G401 (cell line): ENCODE measurements around the gene COP1. TPM values are rescaled to one million over a fixed set of nuclear protein-coding genes. Genes with fewer than 3 reads are reported as not detected.
"Not testable (repeated sequence)": the region's sequence is repeated elsewhere in the genome, so short reads cannot be mapped to it uniquely, and the experiment has no call there.

ENCODE experiments used
- DNase-seq: peaks from one replicate; pipeline ENCODE4 v3.0.0-alpha.2; 2015; ENCODE audit warnings: low spot score
- in situ Hi-C: cut with HindIII; loops from 2 replicates; pipeline ENCODE4 v1.10.0; 2016; ENCODE audit warnings: low sequenced_read_pairs, mixed read lengths
- total RNA-seq: library from RNA; depleted of rRNA; stranded (reverse); fragments of >200 nt; shearing (Covaris generic); gene quantifications from 2 replicates; pipeline ENCODE4 v1.2.3, GENCODE V29; 2014

The COP1 gene
- total RNA-seq, 1 experiment from 2014 or later, result 70.4 TPM

DNA sequence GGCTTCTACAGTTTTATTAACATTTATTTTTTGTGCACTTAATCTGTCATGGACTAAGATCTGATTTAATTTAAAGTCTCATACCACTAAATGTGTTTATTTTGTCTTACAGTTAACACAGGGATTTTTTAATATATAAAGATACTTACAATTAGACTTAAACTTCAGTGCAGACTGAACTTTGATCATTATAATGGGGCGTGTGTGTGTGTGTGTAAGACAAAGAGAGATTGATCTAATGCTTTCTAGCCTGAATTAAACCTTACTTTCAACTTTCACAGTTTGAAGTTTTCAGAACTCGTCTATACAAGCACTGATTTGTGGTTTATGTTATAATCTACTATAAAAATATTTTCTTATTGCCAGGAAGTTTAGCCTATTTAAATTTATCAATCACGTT, 150.8 kb downstream of the COP1 start:
- no peak for DNase-seq
- in situ Hi-C loops, result no loop called here

DNA sequence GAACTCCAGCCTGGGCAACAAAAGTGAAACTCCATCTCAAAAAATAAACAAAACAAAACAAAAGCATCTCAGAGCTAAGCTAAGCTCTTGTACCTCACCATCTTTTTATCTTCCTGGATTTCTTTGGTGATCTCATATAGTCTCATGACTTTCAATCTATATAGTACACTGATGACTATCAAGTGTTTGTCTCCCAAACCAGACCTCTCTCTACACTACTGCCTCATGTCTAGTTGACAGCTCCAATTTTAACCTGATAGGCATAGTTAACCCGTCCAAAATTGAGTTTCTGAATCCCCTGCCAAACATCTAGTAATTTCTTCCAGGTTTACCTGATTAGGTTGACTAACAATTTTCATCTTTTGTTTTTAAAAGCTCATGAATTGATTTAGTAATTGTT, 151.7 kb downstream of the COP1 start:
- no peak for DNase-seq
- in situ Hi-C loops, result no loop called here

GRCh38 chr1:176051902-176052518, 155.1 kb downstream of the COP1 start:
- no peak for DNase-seq
- in situ Hi-C loops, result no loop called here

GRCh38 chr1:176051402-176051801, 155.7 kb downstream of the COP1 start:
- no peak for DNase-seq
- in situ Hi-C loops, result no loop called here

DNA sequence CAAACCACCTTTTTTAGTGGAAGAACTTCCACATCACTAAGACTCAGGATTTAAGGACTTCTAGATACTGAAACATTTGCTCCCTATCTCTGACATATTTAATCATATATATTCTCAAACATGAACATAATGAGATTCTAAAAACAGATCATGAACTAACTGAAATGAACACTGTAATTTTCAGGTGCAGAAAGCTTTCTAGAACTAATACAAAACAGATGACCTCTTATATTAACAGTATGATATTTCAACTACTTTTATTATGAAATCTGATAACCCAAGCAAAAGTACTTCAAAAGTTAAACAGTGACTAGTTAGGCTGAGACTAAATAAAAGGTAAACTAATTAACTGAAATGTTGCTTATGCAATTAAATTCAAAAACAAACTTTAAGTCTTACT, 157.5 kb downstream of the COP1 start:
- in situ Hi-C loops, result no loop called here
- no peak for DNase-seq

DNA sequence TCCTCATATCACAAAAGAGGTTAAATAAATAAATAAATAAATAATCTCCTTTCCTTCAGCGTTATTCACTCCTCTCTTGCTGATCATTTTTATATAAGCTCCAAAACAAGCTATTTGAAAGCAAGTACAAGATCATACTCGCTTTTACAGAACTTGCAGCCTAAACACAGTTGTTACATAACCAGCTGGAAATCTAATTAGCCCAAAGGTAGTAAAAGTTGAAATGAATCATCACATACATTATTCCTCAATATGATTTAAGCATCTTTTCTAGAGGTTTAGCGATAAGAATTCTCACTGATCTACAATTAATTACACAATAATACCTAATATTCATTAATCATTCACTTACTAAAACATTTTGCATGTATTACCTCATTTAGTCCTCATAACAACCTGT, 160.2 kb downstream of the COP1 start:
- in situ Hi-C loops, result no loop called here

GRCh38 chr1:176043537-176043936, 163.5 kb downstream of the COP1 start:
- DNase-seq, result no peak
- in situ Hi-C loops, result no loop called here

More for the DNA sequence above, 160.2 kb downstream of the COP1 start:
- DNase-seq, result no peak

GRCh38 chr1:176033881-176034280, 173.2 kb downstream of the COP1 start:
- DNase-seq, result no peak
- in situ Hi-C loops, result no loop called here

GRCh38 chr1:176033474-176033873, 173.6 kb downstream of the COP1 start:
- in situ Hi-C loops, result no loop called here
- DNase-seq, result no peak

DNA sequence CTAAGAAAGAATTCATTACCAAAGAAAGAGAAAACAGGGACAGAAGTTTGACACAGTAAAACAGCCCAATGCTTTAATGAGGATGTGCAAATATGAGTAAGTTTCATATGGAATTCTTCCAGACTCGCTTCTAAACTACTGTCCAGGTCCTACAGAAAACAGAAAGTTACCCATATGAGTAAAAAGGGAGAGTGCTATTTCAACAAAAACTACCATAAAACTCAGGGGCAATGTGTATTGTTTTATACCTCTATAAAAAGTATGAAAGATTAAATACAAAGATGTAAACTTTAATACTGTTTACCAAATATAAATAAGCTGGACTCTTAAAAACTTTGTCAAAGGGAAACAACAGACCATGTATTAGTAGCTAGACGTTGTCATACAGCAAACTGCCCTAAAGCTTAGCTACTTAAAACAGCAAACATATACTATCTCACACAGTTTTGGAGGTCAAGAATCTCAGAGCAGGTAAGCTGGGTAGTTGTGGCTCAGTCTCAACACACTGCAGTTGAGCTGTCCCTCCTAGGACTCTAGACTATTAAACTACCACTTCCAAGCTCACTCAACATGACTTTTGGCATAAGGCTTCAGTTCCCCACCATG, 174.9 kb downstream of the COP1 start:
- DNase-seq, result no peak
- in situ Hi-C loops, result no loop called here

DNA sequence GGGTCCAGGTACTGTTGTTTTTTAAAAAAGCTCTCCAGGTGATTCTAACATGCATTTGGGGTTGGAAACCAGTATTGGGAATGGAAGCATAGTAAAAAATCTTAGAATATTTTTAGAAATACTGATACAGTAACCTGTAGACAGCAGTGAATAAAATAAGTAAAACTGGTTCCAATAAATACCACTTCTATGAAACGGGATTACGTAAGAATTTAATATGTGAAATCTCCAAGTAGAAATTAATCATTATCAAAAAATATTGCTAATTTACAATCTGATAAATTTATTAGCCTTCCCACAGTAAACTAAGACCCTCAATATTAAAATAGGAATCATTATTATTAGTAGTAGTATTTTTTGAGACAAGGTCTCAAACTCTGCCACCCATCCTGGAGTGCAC, 177.5 kb downstream of the COP1 start:
- DNase-seq, result no peak
- in situ Hi-C loops, result no loop called here

GRCh38 chr1:176029155-176029554, 177.9 kb downstream of the COP1 start:
- no peak for DNase-seq
- in situ Hi-C loops, result no loop called here

GRCh38 chr1:176027934-176028333, 179.2 kb downstream of the COP1 start:
- in situ Hi-C loops, DNase-seq: not testable (repeated sequence)

DNA sequence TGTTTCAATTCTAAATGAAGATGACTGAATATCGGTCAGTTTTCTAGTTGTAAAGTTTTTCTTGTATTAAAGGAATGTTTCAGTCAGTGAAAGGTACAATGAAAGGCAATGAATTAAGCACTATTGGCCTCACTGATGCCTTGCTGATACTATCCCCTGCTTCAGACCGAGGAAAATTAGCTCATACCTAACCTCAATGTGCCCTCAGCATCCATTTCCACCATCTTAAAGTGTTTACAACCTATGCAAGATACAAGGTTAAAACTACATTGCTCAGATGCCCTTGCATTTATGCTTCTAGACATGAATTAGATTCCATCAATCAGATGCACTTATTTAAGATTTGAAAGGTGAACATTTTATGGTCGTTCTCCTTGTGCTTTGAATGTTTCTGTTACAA, 184.5 kb downstream of the COP1 start:
- in situ Hi-C loops, result no loop called here
- DNase-seq, result no peak

GRCh38 chr1:176017722-176018121, 189.4 kb downstream of the COP1 start:
- in situ Hi-C loops, result no loop called here
- DNase-seq, result no peak

DNA sequence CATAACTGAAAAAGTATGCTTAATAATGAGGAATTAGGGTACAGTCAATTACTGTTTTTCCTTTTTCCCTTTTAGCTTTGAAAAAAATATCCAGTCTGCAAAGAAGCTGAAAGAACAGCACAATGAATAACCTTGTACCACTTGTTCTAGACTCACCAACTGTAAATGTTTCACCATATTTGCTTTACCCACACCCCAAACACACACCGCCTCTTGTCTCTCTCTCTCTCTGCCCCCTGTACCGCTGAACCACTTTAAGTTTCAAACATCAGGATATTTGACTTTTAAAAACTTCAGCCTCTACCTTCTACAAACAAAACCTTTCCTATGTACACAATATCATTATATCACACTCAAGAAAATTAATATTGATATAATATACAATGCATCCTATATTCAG, 197.1 kb downstream of the COP1 start:
- DNase-seq, result no peak
- in situ Hi-C loops, result no loop called here

DNA sequence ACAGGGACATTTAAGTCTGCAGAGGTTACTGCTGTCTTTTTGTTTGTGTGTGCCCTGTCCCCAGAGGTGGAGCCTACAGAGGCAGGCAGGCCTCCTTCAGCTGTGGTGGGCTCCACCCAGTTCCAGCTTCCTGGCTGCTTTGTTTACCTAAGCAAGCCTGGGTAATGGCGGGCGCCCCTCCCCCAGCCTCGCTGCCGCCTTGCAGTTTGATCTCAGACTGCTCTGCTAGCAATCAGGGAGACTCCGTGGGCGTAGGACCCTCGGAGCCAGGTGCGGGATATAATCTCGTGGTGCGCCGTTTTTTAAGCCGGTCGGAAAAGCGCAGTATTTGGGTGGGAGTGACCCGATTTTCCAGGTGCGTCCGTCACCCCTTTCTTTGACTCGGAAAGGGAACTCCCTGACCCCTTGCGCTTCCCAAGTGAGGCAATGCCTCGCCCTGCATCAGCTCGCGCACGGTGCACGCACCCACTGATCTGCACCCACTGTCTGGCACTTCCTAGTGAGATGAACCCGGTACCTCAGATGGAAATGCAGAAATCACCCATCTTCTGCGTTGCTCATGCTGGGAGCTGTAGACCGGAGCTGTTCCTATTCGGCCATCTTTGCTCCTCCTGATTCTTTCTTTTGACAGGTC, 199.2 kb downstream of the COP1 start:
- DNase-seq, in situ Hi-C loops: not testable (repeated sequence)

- in situ Hi-C loops, DNase-seq: not testable (repeated sequence)
Measured at GRCh38 chr1:175994660-175995059, 212.4 kb downstream of the COP1 start.

- in situ Hi-C loops, DNase-seq: not testable (repeated sequence)
Measured at GRCh38 chr1:175992825-175993224, 214.3 kb downstream of the COP1 start.

DNA sequence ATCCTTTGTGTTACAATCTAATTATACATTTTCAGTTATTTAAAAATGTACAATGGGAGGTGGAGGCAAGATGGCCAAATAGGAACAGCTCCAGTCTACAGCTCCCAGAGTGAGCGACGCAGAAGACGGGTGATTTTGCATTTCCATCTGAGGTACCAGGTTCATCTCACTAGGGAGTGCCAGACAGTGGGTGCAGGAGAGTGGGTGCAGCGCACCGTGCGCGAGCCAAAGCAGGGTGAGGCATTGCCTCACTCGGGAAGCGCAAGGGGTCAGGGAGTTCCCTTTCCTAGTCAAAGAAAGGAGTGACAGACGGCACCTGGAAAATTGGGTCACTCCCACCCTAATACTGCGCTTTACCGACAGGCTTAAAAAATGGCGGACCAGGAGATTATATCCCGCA, 214.9 kb downstream of the COP1 start:
- in situ Hi-C loops, DNase-seq: not testable (repeated sequence)

- in situ Hi-C loops, result no loop called here
- DNase-seq, result no peak
Measured at GRCh38 chr1:175984813-175985212, 222.3 kb downstream of the COP1 start.
